ENCODE measurements around the gene ECI1.

ECI1 gene

DNA sequence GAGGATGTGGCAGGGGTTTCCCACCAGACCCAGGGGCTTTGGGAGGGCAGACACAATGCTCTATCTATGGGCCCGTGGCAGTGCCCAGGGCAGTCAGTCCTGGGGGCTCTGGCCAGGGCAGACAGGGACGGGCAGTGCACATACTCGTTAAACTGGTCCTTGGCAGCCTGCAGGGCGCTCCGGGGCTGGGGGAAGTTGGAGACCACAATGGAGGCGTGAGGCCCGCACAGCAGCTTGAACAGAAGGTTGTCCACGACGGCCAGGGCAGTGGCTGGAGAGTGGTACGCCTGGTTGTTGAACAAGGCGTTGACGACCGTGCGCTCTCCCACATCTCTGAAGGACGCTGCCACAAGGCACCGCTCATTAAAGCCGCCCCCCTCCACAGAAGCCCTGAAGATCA, 35.2 kb upstream of the ECI1 start:
- H3K27me3 ChIP-seq (ENCODE audit: control insufficient read depth, insufficient read depth, low read length) = no peaks in the 10 kb centered on the region
- no peak overlapping the region for H3K9ac ChIP-seq (ENCODE audit: low read length)
- no peaks in the 10 kb centered on the region for H3K9me3 ChIP-seq (ENCODE audit: control insufficient read depth, low read length)
- no peak overlapping the region for H3K4me3 ChIP-seq (ENCODE audit: low read length)
- no peaks in the 10 kb centered on the region for H3K36me3 ChIP-seq (ENCODE audit: control insufficient read depth, insufficient read depth, low read length)
- no peaks in the 10 kb centered on the region for H3K4me1 ChIP-seq (ENCODE audit: control insufficient read depth, insufficient read depth, low read length)

DNA sequence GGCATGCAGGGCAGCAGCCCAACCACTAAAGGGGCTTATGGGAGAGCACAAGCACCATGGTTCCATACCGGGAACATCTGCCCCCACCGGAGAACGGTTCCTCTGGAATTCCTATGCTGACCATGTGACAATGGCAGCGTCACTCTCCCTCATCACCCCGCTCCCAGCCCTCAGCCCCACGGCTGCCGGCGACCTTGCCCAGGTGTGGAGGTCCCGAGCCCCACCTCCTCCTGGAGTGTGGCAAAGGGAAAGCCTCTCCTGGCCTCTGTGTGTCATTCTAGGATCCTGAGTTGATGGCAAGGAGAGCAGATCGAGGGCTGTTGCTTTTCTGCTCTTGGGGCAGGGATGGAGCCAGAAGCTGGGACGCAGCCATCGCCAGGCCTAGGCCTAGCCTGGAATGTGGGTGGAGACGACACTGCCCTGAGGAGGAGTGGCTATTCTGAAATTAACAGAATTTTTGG, 34.4 kb upstream of the ECI1 start:
- Histone ChIP-seq H3K36me3 (ENCODE audit: control insufficient read depth, insufficient read depth, low read length) (no peaks in the 10 kb centered on the region), H3K27me3 (ENCODE audit: control insufficient read depth, insufficient read depth, low read length) (no peaks in the 10 kb centered on the region), H3K4me1 (ENCODE audit: control insufficient read depth, insufficient read depth, low read length) (no peaks in the 10 kb centered on the region), H3K4me3 (ENCODE audit: low read length) (no peak overlapping the region), H3K9ac (ENCODE audit: low read length) (no peak overlapping the region), H3K9me3 (ENCODE audit: control insufficient read depth, low read length) (no peaks in the 10 kb centered on the region)

DNA sequence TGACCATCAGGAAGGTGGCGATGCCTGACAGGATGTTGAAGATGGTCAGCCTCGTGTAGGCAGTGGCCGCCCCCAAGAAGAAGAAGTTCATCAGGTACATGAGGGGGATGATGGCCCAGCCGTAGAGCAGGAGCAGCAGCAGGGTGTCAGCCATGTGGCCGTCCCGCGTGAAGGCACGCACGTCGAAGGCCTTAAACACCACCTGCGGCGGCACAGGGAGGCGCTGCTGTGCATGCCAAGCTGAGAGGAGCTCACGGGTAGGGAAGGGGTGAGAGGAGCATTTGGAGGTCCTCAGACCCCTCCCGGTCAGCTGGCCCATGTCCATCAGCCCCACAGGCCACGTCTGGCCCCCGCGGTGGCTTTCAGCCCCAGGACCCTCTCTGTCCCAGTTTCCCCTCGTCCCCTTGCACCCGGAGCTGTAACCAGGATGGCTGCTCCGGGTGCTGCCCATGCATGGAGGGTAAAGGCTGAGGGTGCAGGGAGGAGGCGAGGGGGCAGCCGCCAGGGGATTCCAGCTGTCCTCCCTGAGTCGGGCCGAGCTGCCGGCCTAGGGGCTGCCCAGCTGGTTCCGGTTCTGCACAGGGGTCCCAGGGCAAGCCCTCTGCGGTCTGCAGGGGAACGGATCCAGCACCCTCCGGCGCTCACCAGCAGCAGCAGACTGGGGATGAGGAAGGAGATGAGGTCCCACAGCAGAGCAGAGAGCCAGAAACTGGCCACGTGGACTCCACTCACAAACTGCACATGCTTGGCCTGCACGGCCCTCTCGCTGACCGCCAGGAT, 33.6 kb upstream of the ECI1 start:
- Histone ChIP-seq H3K36me3 (ENCODE audit: control insufficient read depth, insufficient read depth, low read length) (no peaks in the 10 kb centered on the region), H3K9ac (ENCODE audit: low read length) (no peak overlapping the region), H3K4me3 (ENCODE audit: low read length) (no peak overlapping the region), H3K27me3 (ENCODE audit: control insufficient read depth, insufficient read depth, low read length) (no peaks in the 10 kb centered on the region), H3K4me1 (ENCODE audit: control insufficient read depth, insufficient read depth, low read length) (no peaks in the 10 kb centered on the region), H3K9me3 (ENCODE audit: control insufficient read depth, low read length) (no peaks in the 10 kb centered on the region)

DNA sequence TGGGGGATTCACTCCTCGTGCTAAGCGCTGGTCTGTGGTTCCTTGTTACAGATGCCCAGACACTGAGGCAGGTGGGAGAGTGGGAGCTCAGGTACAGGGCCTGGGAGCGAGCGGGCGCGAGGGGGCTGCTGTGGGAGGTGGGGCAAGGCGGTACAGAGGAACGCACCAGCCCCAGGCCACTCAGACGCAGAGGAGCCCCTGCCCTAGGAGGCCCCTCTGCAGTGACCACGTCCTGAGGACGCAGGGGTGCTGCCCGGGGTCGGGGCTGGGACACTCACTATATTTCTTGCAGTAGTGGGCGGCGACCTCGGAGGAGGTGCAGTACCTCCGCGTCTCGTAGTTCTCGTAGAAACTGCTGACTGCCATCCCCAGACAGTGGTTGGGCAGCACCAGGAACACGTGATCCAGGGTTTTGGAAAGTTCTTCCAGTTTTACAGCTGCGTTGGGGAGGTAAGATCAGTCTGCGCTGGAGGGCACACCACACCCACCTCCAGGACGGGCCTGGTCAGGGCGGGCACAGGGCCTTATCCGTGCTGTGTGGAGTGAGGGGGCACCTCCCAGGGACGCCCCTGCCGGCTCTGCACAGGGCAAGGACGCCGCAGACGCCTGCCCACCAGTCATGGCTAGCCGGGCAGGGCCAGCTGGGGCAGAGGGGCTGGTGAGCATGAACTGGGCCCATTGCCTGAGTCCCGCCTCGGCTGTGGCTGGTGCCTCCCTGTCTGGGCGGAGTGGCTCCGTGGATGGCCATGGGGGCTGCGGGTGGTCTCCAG, 32.8 kb upstream of the ECI1 start:
- Histone ChIP-seq H3K9ac (ENCODE audit: low read length) (no peak overlapping the region), H3K27me3 (ENCODE audit: control insufficient read depth, insufficient read depth, low read length) (no peaks in the 10 kb centered on the region), H3K9me3 (ENCODE audit: control insufficient read depth, low read length) (no peaks in the 10 kb centered on the region), H3K36me3 (ENCODE audit: control insufficient read depth, insufficient read depth, low read length) (no peaks in the 10 kb centered on the region), H3K4me3 (ENCODE audit: low read length) (no peak overlapping the region), H3K4me1 (ENCODE audit: control insufficient read depth, insufficient read depth, low read length) (no peaks in the 10 kb centered on the region)

DNA sequence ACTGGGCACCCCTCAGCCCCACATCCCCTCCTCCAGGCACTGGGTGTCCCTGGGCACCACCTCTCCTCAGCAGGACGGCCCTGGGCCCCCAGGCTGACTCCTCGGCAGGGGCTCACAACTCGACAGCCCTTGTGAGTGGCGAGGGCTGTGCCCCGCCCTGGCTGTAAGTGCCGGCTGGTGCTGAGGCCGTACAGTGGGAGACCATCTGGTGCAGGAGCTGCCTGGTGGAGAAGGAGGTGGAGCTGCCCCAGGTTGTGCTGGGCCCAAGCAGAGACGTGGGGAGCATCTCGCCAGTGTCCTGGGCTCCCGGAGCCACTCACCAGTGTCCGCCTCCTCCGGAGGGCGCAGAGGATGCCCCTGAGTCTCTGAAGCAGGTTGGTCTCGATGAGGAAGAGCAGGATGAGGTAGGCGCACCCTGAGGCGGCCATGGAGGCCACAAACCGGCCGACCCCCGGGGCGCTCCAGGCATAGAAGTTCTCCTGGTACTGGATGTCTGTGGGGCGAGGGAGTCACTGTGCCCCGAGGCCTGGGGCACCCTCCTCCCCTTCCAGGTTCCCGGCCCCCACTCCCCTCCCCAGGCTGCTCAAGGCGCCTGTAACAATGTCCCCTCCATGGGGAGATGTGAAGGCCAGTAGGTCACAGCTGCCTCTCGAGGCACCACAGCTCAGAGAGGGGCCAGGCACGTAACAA, 31.6 kb upstream of the ECI1 start:
- no peak overlapping the region for H3K4me3 ChIP-seq (ENCODE audit: low read length)
- H3K4me1 ChIP-seq (ENCODE audit: control insufficient read depth, insufficient read depth, low read length) = no peaks in the 10 kb centered on the region
- no peaks in the 10 kb centered on the region for H3K36me3 ChIP-seq (ENCODE audit: control insufficient read depth, insufficient read depth, low read length)
- no peaks in the 10 kb centered on the region for H3K27me3 ChIP-seq (ENCODE audit: control insufficient read depth, insufficient read depth, low read length)
- H3K9me3 ChIP-seq (ENCODE audit: control insufficient read depth, low read length) = no peaks in the 10 kb centered on the region
- H3K9ac ChIP-seq (ENCODE audit: low read length) = no peak overlapping the region

- Histone ChIP-seq H3K9ac (ENCODE audit: low read length) (no peak overlapping the region), H3K36me3 (ENCODE audit: control insufficient read depth, insufficient read depth, low read length) (no peaks in the 10 kb centered on the region)
Observed at GRCh38 chr16:2282262-2282661, 30.9 kb upstream of the ECI1 start.

DNA sequence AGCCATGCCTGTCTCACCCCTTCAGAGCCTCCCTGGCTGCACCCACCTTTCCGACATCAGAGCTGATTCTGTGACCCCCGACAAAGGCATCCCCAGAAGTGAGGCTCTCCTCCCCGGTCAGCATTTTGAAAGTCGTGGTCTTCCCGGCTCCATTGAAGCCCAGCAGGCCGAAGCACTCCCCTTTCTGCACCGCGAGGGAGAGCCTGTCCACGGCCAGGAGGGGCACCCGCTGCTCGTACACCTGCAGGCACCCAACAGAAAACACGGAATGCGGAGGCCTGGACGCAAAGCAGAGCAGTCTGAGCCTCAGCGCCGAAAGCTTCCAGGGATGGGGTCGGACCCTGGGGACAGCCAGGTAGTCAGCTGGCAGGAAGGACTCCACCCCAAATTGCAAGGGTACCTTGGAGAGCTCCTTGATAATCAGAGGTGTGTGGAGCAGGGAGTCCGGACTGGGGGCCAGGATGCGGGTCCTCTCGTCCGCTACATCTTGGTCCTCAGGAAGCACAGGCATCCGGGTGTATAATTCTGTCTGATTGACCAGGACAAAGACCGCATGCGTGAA, 29.7 kb upstream of the ECI1 start:
- Histone ChIP-seq H3K36me3 (ENCODE audit: control insufficient read depth, insufficient read depth, low read length) (no peaks in the 10 kb centered on the region), H3K9ac (ENCODE audit: low read length) (no peak overlapping the region), H3K4me3 (ENCODE audit: low read length) (no peak overlapping the region), H3K9me3 (ENCODE audit: control insufficient read depth, low read length) (no peaks in the 10 kb centered on the region), H3K27me3 (ENCODE audit: control insufficient read depth, insufficient read depth, low read length) (peaks cover 2% of the 10 kb centered on the region), H3K4me1 (ENCODE audit: control insufficient read depth, insufficient read depth, low read length) (no peaks in the 10 kb centered on the region)

More at GRCh38 chr16:2282262-2282661, 30.9 kb upstream of the ECI1 start:
- H3K4me1 ChIP-seq (ENCODE audit: control insufficient read depth, insufficient read depth, low read length) = no peaks in the 10 kb centered on the region
- no peak overlapping the region for H3K4me3 ChIP-seq (ENCODE audit: low read length)
- no peaks in the 10 kb centered on the region for H3K27me3 ChIP-seq (ENCODE audit: control insufficient read depth, insufficient read depth, low read length)
- H3K9me3 ChIP-seq (ENCODE audit: control insufficient read depth, low read length) = no peaks in the 10 kb centered on the region

DNA sequence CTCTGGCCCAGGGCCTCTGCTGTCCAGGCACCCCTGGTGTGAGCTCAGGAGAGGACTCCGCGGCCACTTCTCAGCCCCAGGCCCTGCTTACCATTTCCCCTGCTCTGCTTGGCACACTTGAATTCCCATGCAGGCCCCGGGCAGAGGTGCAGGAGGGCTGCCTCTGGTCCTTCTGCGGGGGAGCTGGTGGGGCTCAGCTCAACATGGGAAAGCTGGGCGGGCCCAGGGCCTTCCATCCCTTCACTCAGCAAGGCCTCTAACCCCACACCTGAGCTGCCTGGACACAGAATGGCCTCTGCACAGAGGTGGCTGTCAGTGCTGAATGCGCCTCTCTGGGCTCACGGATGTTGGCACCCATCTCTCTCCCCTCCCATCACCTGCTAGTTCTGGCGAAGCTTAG, 29.1 kb upstream of the ECI1 start:
- Histone ChIP-seq H3K4me3 (ENCODE audit: low read length) (no peak overlapping the region), H3K36me3 (ENCODE audit: control insufficient read depth, insufficient read depth, low read length) (no peaks in the 10 kb centered on the region), H3K9me3 (ENCODE audit: control insufficient read depth, low read length) (no peaks in the 10 kb centered on the region), H3K4me1 (ENCODE audit: control insufficient read depth, insufficient read depth, low read length) (no peaks in the 10 kb centered on the region), H3K9ac (ENCODE audit: low read length) (no peak overlapping the region), H3K27me3 (ENCODE audit: control insufficient read depth, insufficient read depth, low read length) (peaks cover 5% of the 10 kb centered on the region)

- Histone ChIP-seq H3K9me3 (ENCODE audit: control insufficient read depth, low read length) (no peaks in the 10 kb centered on the region), H3K9ac (ENCODE audit: low read length) (no peak overlapping the region), H3K36me3 (ENCODE audit: control insufficient read depth, insufficient read depth, low read length) (no peaks in the 10 kb centered on the region), H3K4me1 (ENCODE audit: control insufficient read depth, insufficient read depth, low read length) (no peaks in the 10 kb centered on the region), H3K4me3 (ENCODE audit: low read length) (no peak overlapping the region), H3K27me3 (ENCODE audit: control insufficient read depth, insufficient read depth, low read length) (peaks cover 5% of the 10 kb centered on the region)
Observed at GRCh38 chr16:2278956-2279800, 27.8 kb upstream of the ECI1 start.

GRCh38 chr16:2278272-2278608, 26.9 kb upstream of the ECI1 start:
- Histone ChIP-seq H3K36me3 (ENCODE audit: control insufficient read depth, insufficient read depth, low read length) (no peaks in the 10 kb centered on the region), H3K9ac (ENCODE audit: low read length) (no peak overlapping the region), H3K4me1 (ENCODE audit: control insufficient read depth, insufficient read depth, low read length) (no peaks in the 10 kb centered on the region), H3K9me3 (ENCODE audit: control insufficient read depth, low read length) (no peaks in the 10 kb centered on the region), H3K27me3 (ENCODE audit: control insufficient read depth, insufficient read depth, low read length) (peaks cover 5% of the 10 kb centered on the region), H3K4me3 (ENCODE audit: low read length) (no peak overlapping the region)

DNA sequence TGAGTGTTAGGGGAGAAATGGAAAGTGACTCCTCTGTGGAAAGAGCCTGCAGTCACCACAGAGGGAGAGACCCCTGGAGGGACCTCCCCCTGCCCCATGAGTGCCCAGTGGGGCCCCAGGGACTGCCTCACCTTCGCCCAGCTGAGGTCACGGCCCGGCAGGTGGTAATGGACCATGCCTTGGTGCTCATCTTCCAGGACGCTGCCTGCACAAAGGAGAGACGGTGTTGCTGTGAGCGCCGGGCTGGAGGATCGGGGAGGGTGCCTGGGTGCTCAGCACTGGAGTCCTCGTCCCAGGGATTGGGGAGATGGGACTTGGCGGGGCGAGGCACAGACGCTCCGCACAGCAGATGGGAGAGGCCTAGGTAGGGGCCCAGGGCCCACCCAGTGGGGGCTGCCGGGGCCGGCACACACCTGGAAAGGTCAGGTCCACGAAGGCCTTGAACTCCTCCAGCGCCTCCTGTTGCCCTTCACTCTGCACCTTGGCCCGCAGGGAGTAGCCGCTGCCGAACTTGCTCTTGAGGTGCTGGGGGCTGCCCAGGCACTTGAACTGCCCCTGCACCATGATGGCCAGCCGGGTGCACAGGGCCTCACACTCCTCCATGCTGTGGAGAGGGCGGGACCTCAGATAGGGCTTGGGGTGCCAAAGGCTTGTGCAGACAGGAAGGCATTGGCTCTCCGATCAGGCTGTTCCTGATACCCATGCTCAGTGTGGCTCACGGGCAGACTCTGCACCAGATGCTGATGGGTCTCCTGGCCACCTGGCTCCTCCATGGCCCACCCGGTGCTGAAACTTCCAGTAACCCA, 26.3 kb upstream of the ECI1 start:
- H3K36me3 ChIP-seq (ENCODE audit: control insufficient read depth, insufficient read depth, low read length) = no peaks in the 10 kb centered on the region
- H3K9me3 ChIP-seq (ENCODE audit: control insufficient read depth, low read length) = no peaks in the 10 kb centered on the region
- H3K4me3 ChIP-seq (ENCODE audit: low read length) = no peak overlapping the region
- peaks cover 5% of the 10 kb centered on the region for H3K27me3 ChIP-seq (ENCODE audit: control insufficient read depth, insufficient read depth, low read length)
- H3K9ac ChIP-seq (ENCODE audit: low read length) = no peak overlapping the region
- H3K4me1 ChIP-seq (ENCODE audit: control insufficient read depth, insufficient read depth, low read length) = no peaks in the 10 kb centered on the region

All from mucosa of stomach (tissue), 1 donor.